Astrocyte of the cerebellum (primary cell): ENCODE data around the gene TJAP1.

Experiments used
- DNase-seq: peaks from one replicate; pipeline ENCODE4 v3.0.0-alpha.2; 2011; ENCODE audit warnings: low read depth
- H3K4me3 ChIP-seq: 2 replicates; pipeline ENCODE4 v1.5.1; 2011; ENCODE audit warnings: mild to moderate bottlenecking, low read depth, low read length, moderate library complexity
- in situ Hi-C: cut with HindIII; loops from 2 replicates; pipeline ENCODE4 v1.10.0; 2017; ENCODE audit warnings: low sequenced_read_pairs
- TF ChIP-seq, protein P1 (sequence below): IDR thresholded peaks from 2 replicates; pipeline ENCODE4 v1.5.1; 2012; ENCODE audit warnings: low read length, low read depth, moderate library complexity, mild to moderate bottlenecking; ENCODE audit errors: missing control alignments

Gene TJAP1

DNA sequence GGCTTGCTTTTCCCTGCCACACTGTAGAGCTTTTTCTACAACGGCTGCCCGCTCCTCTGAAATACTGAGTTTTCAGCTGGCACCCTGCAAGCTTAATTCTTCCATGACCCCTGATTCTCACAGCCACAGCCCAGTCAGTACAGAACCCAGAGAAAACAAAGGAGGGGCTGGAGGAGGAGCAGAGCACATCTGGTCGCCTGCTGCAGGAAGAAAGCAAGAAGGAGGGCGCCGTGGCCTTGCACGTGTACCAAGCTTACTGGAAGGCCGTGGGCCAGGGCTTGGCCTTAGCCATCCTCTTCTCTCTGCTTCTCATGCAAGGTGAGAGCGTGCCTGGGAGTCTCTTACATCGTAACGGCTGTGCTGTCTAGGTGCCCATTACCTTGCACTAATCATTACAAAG is 33.3 kb upstream of the TJAP1 start:
- TF ChIP-seq, protein P1, sequence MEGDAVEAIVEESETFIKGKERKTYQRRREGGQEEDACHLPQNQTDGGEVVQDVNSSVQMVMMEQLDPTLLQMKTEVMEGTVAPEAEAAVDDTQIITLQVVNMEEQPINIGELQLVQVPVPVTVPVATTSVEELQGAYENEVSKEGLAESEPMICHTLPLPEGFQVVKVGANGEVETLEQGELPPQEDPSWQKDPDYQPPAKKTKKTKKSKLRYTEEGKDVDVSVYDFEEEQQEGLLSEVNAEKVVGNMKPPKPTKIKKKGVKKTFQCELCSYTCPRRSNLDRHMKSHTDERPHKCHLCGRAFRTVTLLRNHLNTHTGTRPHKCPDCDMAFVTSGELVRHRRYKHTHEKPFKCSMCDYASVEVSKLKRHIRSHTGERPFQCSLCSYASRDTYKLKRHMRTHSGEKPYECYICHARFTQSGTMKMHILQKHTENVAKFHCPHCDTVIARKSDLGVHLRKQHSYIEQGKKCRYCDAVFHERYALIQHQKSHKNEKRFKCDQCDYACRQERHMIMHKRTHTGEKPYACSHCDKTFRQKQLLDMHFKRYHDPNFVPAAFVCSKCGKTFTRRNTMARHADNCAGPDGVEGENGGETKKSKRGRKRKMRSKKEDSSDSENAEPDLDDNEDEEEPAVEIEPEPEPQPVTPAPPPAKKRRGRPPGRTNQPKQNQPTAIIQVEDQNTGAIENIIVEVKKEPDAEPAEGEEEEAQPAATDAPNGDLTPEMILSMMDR: no peak
- no peak for DNase-seq
- no peak overlapping the region for H3K4me3 ChIP-seq
- in situ Hi-C loops: no loop called here

DNA sequence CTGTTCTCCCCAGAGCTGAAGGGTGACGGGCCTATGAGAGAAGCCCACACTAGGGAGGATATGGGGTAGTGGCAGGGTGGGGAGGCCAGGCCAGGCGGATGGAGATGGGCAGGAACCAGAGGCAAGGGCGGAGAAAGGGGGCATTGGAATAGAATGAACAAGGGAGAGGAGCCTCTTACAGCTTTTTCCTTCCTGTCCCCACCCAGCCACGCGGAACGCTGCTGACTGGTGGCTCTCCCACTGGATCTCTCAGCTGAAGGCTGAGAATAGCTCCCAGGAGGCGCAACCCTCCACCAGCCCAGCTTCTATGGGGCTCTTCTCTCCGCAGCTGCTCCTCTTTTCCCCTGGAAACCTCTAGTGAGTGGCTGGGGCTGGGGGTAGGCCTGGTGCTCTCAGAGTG is 32.8 kb upstream of the TJAP1 start:
- in situ Hi-C loops: no loop called here
- no peak overlapping the region for H3K4me3 ChIP-seq
- TF ChIP-seq, protein P1: no peak
- DNase-seq: no peak

DNA sequence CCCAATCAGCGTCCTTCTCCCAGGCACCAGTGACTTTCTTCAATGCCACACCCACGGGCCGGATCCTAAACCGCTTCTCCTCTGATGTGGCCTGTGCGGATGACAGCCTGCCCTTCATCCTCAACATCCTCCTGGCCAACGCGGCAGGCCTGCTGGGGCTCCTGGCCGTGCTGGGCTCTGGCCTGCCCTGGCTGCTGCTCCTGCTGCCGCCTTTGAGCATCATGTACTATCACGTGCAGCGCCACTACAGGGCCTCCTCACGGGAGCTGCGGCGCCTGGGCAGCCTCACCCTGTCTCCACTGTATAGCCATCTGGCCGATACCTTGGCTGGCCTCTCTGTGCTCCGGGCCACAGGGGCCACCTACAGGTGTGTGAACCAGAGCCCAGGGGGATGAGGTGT is 31.8 kb upstream of the TJAP1 start:
- in situ Hi-C loops: no loop called here
- TF ChIP-seq, protein P1: no peak
- no peak overlapping the region for H3K4me3 ChIP-seq
- no peak for DNase-seq

DNA sequence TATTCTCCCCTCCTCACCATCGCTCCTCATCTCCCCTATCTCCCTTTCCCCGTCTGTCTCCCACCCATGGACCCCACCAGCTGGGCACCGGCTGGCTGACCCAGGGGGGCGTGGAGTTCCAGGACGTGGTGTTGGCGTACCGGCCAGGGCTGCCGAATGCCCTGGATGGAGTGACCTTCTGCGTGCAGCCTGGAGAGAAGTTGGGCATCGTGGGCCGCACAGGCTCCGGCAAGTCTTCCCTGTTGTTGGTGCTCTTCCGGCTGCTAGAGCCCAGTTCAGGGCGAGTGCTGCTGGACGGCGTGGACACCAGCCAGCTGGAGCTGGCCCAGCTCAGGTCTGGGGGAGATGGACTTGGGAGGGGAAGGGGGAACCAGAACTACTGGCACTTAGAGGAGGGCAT is 29.8 kb upstream of the TJAP1 start:
- TF ChIP-seq, protein P1: no peak
- in situ Hi-C loops: no loop called here
- no peak for DNase-seq
- H3K4me3 ChIP-seq: no peak overlapping the region

DNA sequence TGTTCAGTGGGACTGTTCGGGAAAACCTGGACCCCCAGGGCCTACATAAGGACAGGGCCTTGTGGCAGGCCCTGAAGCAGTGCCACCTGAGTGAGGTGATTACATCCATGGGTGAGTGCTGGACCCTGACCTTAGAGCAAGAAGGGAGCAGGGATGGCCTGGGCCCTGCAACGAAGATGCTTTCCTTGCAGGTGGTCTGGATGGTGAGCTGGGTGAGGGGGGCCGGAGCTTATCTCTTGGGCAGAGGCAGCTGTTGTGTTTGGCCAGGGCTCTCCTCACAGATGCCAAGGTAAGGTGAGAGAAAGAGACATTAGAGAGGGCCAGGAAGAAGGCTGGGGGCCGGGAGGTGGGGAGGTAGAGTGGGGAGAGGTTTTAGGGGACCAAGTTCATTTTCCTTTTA is 28.5 kb upstream of the TJAP1 start:
- DNase-seq: no peak
- in situ Hi-C loops: no loop called here
- H3K4me3 ChIP-seq: no peak overlapping the region
- TF ChIP-seq, protein P1: no peak

DNA sequence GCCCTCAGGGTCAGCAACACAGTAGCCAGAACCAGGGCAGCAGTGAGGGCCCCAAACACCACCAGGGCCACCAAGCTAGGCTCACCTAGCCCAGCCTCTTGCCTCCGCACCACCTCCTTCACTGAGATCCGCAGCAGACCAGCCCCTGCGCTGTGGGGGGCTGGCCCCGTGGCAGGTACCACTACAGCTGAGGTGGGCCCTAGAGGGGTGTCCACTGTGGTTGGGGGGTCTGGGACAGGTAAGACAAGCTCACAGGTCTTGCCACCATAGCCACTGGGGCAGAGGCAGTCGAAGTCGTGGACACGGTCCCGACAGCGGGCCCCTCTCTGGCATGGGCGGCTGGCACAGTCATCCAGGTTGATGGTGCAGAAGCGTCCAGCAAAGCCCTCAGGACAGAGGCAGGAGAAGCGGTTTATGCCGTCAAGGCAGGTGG is 26.7 kb upstream of the TJAP1 start:
- DNase-seq: no peak
- no peak overlapping the region for H3K4me3 ChIP-seq
- in situ Hi-C loops: no loop called here
- TF ChIP-seq, protein P1: no peak

DNA sequence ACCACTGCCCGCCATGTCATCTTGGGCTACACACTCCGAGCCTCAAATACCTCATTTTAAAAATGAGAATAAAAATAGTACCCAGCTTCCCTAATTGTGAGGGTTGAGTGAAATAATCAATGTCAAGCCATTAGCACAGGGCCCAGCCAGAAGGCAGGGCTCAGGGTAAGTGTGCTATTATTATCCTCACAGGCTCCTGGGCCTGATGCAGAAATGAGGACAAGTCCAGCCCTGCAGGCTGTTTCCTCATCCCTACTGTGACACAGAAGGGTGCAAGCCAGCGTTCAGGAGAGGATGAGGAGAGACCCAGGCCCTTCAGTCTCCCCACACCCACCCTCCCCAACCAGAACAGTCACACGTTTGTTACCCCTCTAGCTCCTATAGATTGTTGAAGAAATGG is 26.0 kb upstream of the TJAP1 start:
- TF ChIP-seq, protein P1: no peak
- DNase-seq: no peak
- H3K4me3 ChIP-seq: no peak overlapping the region
- in situ Hi-C loops: no loop called here
